Omental fat pad (tissue), 4 donors: ENCODE results near the gene ASMTL. TPM values are rescaled to one million over a fixed set of nuclear protein-coding genes. Genes with fewer than 3 reads are reported as not detected.

Experiments used
- ATAC-seq: fragments of 150-250 bp; one replicate; pipeline ENCODE4 v1.9.1; 2016; ENCODE audit warnings: mild to moderate bottlenecking, moderate library complexity; ENCODE audit not compliant: low FRiP score
- DNase-seq: peaks from one replicate; pipeline ENCODE4 v3.0.0-alpha.2; 2019; ENCODE audit warnings: low spot score
- total RNA-seq, 4 donors: library from RNA; depleted of rRNA; stranded (reverse); fragments of >200 nt; gene quantifications; one replicate each; pipeline ENCODE4 v1.1.0, GENCODE V29; 2016
- TF ChIP-seq, protein P1 (sequence below), 3 donors: fragments of 450-650 bp; IDR thresholded peaks; one replicate each; pipeline ENCODE4 v1.5.1; 2016 to 2017; ENCODE audit warnings: antibody characterized with exemption in 3 of 3, mild to moderate bottlenecking in 3 of 3, moderate library complexity in 2 of 3

Gene ASMTL
- total RNA-seq, 4 donors from 2014 or later = 17.9 to 27.3 (median 21.8) TPM

DNA sequence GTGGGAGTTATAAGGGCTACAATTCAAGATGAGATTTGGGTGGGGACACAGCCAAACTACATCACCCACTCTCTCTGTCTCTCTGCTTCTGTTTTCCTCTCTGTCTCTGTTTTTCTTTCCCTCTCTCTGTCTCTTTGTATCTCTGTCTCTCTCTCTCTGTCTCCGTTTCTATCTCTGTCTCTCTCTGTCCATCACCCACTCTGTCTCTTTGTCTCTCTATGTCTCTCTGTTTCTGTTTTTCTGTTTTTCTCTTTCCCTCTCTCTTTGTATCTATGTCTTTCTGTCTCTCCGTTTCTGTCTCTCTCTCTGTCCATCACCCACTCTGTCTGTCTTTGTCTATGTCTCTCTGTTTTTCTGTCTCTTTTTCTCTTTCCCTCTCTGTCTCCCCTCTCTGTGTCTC, 90.8 kb downstream of the ASMTL start:
- TF ChIP-seq, protein P1, sequence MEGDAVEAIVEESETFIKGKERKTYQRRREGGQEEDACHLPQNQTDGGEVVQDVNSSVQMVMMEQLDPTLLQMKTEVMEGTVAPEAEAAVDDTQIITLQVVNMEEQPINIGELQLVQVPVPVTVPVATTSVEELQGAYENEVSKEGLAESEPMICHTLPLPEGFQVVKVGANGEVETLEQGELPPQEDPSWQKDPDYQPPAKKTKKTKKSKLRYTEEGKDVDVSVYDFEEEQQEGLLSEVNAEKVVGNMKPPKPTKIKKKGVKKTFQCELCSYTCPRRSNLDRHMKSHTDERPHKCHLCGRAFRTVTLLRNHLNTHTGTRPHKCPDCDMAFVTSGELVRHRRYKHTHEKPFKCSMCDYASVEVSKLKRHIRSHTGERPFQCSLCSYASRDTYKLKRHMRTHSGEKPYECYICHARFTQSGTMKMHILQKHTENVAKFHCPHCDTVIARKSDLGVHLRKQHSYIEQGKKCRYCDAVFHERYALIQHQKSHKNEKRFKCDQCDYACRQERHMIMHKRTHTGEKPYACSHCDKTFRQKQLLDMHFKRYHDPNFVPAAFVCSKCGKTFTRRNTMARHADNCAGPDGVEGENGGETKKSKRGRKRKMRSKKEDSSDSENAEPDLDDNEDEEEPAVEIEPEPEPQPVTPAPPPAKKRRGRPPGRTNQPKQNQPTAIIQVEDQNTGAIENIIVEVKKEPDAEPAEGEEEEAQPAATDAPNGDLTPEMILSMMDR (IDR thresholded peaks at IDR 0.05) = no peak
- DNase-seq (no peak), ATAC-seq (no peak)

DNA sequence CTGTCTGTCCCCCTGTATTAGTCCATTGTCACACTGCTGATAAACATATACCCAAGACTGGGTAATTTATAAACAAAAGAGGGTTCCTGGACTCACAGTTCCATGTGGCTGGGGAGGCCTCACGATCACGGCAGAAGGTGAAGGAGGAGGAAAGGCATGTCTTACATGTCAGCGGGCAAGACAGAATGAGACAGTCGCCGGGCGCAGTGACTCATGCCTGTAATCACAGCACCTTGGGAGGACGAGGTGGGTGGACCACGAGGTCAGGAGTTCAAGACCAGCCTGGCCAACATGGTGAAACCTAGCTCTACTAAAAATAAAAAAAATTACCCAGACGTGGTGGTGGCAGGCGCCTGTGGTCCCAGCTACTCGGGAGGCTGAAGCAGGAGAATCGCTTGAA, 91.4 kb downstream of the ASMTL start:
- TF ChIP-seq, protein P1 (IDR thresholded peaks at IDR 0.05) = no peak
- DNase-seq = peak; percentile 15

DNA sequence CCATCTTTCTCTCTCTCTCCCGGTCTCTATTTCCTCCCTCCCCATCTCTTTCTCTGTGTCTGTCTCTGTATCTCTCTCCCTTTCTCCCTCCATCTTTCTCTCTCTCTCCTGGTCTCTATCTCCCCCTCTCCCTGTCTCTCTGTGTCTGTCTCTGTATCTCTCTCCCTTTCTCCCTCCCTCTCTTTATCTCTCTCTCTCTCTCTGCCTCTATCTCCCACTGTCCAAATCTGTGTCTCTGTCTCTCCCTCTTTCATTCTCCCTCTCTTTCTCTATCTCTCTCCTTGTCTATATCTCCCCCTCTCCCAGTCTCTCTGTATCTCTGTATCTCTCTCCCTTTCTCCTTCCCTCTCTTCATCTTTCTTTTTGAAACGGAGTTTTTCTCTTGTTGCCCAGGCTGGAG, 92.5 kb downstream of the ASMTL start:
- TF ChIP-seq, protein P1 (IDR thresholded peaks at IDR 0.05) = no peak
- DNase-seq (no peak), ATAC-seq (no peak)

More for the DNA sequence above, 91.4 kb downstream of the ASMTL start:
- no peak for ATAC-seq

DNA sequence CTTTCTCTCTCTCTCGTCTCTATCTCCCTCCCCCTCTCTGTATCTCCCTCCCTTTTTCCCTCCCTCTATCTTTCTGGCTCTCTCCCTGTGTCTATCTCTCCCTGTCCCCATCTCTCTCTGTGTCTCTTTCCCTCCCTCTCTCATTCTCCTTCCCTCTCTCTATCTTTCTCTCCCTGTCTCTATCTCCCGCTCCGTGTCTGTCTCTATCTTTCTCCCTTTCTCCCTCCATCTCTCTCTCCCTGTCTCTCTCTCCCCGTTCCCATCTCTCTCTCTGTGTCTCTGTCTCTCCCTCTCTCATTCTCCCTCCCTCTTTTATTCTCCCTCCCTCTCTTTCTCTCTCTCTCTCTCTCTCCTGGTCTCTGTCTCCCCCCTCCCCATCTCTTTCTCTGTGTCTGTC, 93.2 kb downstream of the ASMTL start:
- DNase-seq = no peak
- TF ChIP-seq, protein P1 (IDR thresholded peaks at IDR 0.05) = no peak
- ATAC-seq = no peak

DNA sequence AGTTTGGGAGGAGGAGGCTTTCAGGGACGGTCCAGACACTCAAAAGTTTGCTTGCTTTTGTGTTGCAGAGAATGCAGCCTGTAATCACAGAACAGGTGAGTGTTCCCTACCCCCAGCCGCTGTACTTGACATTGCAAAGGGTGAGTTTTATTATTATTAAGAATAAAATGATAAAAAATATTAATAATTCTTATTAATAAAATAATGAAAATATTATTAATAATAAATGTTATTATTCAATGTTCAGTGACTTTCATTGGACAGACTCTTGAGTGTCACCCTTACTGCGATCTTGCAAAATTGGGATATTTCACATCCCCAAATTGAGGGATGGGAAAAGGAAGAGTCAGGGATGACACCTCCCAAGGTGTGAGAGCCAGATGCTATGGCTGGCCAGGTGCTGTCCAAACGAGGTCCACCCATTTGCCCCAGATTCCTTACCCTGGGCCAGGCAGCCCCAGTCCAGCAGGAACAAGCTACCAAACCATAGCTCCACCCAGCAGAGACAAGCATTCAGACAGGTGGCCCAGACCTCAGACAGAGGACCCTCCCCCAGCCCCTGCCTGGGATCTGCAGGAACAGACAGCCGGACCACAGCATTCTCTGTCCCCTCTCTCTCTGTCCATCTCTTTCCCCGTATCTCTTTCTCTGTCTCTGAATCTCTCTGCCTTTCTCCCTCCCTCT, 93.8 kb downstream of the ASMTL start:
- peak; percentile 17 for DNase-seq
- TF ChIP-seq, protein P1 (IDR thresholded peaks at IDR 0.05) = no peak
- no peak for ATAC-seq

DNA sequence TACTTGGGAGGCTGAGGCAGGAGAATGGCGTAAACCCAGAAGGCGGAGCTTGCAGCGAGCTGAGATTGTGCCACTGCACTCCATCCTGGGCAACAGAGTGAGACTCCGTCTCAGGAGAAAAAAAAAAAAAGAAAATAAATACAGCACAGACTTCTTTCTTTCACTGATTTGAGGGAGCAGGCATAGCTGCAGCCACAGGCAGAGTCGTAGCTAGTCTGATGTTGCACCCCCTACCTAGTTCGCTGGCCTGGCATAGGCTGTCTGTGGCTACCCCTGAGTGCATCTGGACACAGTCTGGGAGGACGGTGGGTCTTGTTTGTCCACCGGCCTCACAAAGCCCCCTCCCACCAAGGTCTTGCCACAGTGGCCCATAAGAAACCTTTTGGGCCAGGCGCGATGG, 94.7 kb downstream of the ASMTL start:
- ATAC-seq (no peak), DNase-seq (no peak)

More for the DNA sequence above, 94.7 kb downstream of the ASMTL start:
- TF ChIP-seq, protein P1 (IDR thresholded peaks at IDR 0.05) = no peak
